ENCODE data around the gene RYR2. TPM values are rescaled to one million over a fixed set of nuclear protein-coding genes. Genes with fewer than 3 reads are reported as not detected.

RYR2 gene
- total RNA-seq, 4 donors from 2014 or later, result 0.16 to 1.4 (median 0.60) TPM

GRCh38 chr1:237393632-237394031 lies 351.6 kb downstream of the RYR2 start:
- TF ChIP-seq, protein P1, sequence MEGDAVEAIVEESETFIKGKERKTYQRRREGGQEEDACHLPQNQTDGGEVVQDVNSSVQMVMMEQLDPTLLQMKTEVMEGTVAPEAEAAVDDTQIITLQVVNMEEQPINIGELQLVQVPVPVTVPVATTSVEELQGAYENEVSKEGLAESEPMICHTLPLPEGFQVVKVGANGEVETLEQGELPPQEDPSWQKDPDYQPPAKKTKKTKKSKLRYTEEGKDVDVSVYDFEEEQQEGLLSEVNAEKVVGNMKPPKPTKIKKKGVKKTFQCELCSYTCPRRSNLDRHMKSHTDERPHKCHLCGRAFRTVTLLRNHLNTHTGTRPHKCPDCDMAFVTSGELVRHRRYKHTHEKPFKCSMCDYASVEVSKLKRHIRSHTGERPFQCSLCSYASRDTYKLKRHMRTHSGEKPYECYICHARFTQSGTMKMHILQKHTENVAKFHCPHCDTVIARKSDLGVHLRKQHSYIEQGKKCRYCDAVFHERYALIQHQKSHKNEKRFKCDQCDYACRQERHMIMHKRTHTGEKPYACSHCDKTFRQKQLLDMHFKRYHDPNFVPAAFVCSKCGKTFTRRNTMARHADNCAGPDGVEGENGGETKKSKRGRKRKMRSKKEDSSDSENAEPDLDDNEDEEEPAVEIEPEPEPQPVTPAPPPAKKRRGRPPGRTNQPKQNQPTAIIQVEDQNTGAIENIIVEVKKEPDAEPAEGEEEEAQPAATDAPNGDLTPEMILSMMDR (IDR thresholded peaks at IDR 0.05; ENCODE audit: low read depth), result no peak

GRCh38 chr1:237394281-237394680 lies 352.3 kb downstream of the RYR2 start:
- TF ChIP-seq, protein P1 (IDR thresholded peaks at IDR 0.05; ENCODE audit: low read depth), result no peak

DNA sequence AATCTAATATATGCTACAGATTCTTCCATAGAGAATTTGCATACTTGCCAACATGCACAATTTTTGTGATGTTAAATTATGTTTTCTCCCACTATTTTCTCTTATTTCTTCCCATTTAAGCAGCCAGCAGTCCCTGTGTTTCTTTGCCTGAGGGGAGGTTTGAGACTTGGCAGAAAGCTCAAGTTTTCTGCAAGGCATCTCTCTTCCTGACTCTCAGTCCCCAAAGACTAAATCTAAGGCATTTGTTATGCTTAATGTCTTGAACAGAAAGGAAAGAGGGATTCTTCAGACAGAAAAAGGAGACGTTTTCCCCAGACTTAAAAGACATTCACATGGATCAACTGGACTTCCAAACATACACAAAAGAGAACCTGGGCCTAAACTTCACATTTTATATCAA lies 354.4 kb downstream of the RYR2 start:
- TF ChIP-seq, protein P1 (IDR thresholded peaks at IDR 0.05; ENCODE audit: low read depth), result no peak

- TF ChIP-seq, protein P1 (IDR thresholded peaks at IDR 0.05; ENCODE audit: low read depth), result no peak
Observed at GRCh38 chr1:237398751-237399150, 356.8 kb downstream of the RYR2 start.

- TF ChIP-seq, protein P1 (IDR thresholded peaks at IDR 0.05; ENCODE audit: low read depth), result no peak
Observed at GRCh38 chr1:237405912-237406311, 363.9 kb downstream of the RYR2 start.

DNA sequence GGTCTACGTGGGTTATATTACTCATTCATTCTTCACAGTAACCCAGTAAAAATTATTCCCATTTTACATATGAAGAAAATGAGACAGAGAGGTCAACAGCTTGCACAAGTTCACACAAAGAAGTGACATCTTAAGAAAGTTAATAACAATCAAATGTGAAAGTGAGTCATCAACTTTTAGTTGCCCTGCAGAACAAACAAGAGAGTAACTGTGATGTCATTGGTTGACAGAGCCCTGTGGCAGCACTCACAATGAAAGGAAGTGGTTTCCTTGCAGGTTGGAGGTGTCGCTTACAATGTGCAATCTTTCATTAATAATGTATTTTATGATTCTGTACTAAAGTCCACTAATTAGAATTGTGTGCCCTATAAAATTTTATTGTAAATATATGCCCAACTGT lies 369.6 kb downstream of the RYR2 start:
- TF ChIP-seq, protein P1 (IDR thresholded peaks at IDR 0.05; ENCODE audit: low read depth), result no peak

DNA sequence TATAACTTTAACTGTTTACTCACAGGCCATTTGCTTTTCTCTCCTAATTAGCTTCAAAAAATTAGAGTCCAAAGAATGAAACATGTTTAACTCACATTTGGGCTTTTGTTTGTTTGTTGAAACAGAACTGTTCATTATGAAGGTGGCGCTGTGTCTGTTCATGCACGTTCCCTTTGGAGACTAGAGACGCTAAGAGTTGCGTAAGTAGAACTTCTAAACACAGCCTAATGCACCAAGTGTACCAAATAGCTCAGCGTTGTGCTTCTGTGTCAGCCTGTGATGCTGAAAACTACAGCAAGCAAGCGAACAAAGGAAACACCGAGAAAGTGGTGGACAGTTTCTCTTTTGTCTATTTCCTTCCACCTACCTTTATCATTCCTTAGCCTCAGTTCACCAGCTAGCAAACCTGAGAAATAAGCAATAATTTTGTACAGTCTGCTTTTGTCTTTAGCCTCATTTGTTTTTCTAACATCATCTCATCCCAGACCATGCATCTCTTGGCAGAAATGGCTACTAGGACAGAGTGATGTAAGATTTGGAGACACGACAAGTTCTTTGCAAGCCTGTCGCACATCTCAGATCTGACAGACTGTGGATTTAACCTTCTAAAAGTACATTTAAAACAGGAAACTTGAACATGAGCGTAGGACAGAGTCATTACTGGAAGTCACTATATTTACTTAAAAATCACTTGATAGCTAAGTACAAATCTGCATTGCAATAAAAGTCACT lies 375.1 kb downstream of the RYR2 start:
- TF ChIP-seq, protein P1 (IDR thresholded peaks at IDR 0.05; ENCODE audit: low read depth), result no peak
